Skin of body (tissue), 2 donors: Measurements from ENCODE around the gene ALDH7A1. TPM values are rescaled to one million over a fixed set of nuclear protein-coding genes. Genes with fewer than 3 reads are reported as not detected.

Source experiments
- small RNA-seq: library from RNA; depleted of rRNA; stranded (forward); fragments of <200 nt; gene quantifications from one replicate; pipeline ENCODE3, GENCODE V24; 2014; ENCODE audit warnings: low replicate concordance
- total RNA-seq: library from RNA; depleted of rRNA; stranded (reverse); fragments of >200 nt; gene quantifications from one replicate; pipeline ENCODE4 v1.2.3, GENCODE V29; 2014

ALDH7A1 gene
- total RNA-seq, 1 donor from 2014 or later: 54.3 TPM

Small RNA genes within 50 kb of the gene (small RNA-seq; reads per million reads assigned to genes)
- gene RNU6-290P: not detected

Other genes with a start within 250 kb of the ALDH7A1 start
- gene GRAMD2B, start 171.8 kb downstream of the ALDH7A1 start, total RNA-seq: 26.2 TPM
- gene PHAX, start 5.7 kb upstream of the ALDH7A1 start, total RNA-seq: 46.6 TPM
- gene LMNB1, start 181.9 kb upstream of the ALDH7A1 start, total RNA-seq: 37.5 TPM